Skeletal muscle tissue (tissue), 4 donors: ENCODE data around the gene ZNF883. TPM values are rescaled to one million over a fixed set of nuclear protein-coding genes. Genes with fewer than 3 reads are reported as not detected.
A peak's percentile ranks its signal among the peaks of the same experiment; 100 is the strongest.
"Not testable (repeated sequence)": the region's sequence is repeated elsewhere in the genome, so short reads cannot be mapped to it uniquely, and the experiment has no call there.

Experiments used
- H3K27ac ChIP-seq: one replicate; pipeline ENCODE4 v1.7.0; 2013; ENCODE audit warnings: mild to moderate bottlenecking, low read depth, low read length, inconsistent platforms
- H3K27me3 ChIP-seq, 3 donors: one replicate each; pipeline ENCODE4 v1.7.0; 2013; ENCODE audit warnings: low read length in 3 of 3; ENCODE audit not compliant: control insufficient read depth in 3 of 3, insufficient read depth in 3 of 3
- H3K36me3 ChIP-seq, 3 donors: one replicate each; pipeline ENCODE4 v1.7.0; 2013; ENCODE audit warnings: low read length in 3 of 3; ENCODE audit not compliant: control insufficient read depth in 3 of 3, insufficient read depth in 3 of 3
- H3K4me1 ChIP-seq, 3 donors: one replicate each; pipeline ENCODE4 v1.7.0; 2013; ENCODE audit warnings: low read length in 3 of 3, mild to moderate bottlenecking in 3 of 3; ENCODE audit not compliant: control insufficient read depth in 3 of 3, insufficient read depth in 3 of 3
- H3K4me3 ChIP-seq, 3 donors: one replicate each; pipeline ENCODE4 v1.7.0; 2013; ENCODE audit warnings: low read length in 3 of 3
- H3K9ac ChIP-seq, 3 donors: one replicate each; pipeline ENCODE4 v1.7.0; 2013; ENCODE audit warnings: low read length in 3 of 3, mild to moderate bottlenecking in 3 of 3, moderate library complexity in 2 of 3, low read depth in 1 of 3
- H3K9me3 ChIP-seq, 3 donors: one replicate each; pipeline ENCODE4 v1.7.0; 2013; ENCODE audit warnings: low read length in 3 of 3; ENCODE audit not compliant: control insufficient read depth in 3 of 3
- total RNA-seq: library from RNA; depleted of rRNA; stranded (reverse); fragments of >200 nt; gene quantifications from one replicate; pipeline ENCODE4 v1.2.3, GENCODE V29; 2014
- donor health status: Osteomylitis.

The ZNF883 gene
- total RNA-seq: 3.1 TPM

DNA sequence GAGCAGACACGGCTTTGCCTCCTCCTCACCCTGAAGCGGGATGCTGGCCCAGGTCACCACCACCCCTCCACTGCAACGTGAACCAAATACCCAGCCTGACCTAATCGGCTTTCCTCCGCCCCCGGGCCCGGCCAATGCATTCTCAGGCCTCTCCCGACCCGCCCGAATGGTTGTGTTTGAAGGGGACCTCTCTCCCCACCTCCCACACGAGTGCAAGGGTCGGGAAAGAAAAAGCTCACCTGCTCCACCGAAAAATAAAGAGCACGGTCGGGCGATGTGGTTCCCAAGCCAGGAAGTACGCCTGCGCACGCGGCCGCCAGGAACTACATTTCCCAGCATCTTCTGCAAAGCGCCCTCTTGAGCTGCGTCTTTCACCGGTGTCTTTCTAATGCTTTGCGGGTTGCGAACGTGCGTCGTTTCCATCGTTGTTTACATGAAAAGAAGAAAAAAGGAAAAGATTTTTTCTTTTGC is at the start of gene ZNF883:
TSS of gene ZNF883 (minus strand) at position 282 of the 471 bp plus-strand sequence.
- no peak within 1 kb of the TSS for H3K9ac ChIP-seq
- H3K9me3 ChIP-seq: peaks cover 2 to 8% (median 4%) of the 10 kb centered on the region in 3 donors
- peak within 1 kb of the TSS; percentile 48 to 69 (median 52) for H3K4me3 ChIP-seq
- H3K4me1 ChIP-seq: no peaks in the 10 kb centered on the region
- H3K27me3 ChIP-seq: no peaks in the 10 kb centered on the region
- H3K27ac ChIP-seq: no peak within 1 kb of the TSS
- H3K36me3 ChIP-seq: no peaks in the 10 kb centered on the region

DNA sequence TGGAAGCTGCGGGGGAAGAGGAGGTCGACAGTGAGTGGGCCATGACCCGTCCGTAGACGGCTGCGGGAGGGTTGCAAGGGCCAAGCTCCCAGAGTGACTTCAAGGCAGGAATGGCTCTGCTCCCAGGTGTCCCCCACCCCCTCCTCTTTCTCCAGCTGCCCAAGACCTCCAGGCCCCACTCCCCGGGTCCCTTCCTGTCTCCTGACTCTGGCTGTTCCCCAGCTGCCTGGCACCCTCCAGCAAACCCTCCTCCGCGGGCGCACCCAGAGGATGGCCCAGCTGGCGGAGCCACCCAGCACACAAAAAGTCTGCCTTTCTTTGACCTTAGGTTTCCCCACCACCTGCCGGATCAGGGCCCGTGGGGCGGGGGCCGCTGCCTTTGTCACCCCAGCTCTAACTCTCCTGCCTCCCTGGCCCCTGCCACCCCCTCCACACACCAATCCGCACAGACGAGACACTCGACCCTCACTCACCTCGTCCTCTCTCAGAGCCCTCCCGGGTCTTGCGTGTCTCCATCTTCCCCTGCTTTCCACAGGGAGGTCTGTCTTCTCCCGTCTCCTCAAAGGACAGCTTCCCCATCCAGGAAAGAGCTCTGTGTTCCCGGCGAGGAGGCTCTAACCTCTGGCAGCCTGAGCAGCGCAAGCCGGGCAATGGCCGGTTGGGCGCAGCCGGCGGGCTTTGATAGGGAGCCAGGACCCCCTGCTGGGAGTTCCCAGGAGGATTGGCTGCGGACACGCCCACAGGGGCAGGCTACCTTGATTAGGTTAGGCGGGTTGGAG is 49.3 kb upstream of the ZNF883 start:
- H3K27ac ChIP-seq, H3K36me3 ChIP-seq, H3K9me3 ChIP-seq, H3K9ac ChIP-seq, H3K4me3 ChIP-seq, H3K4me1 ChIP-seq: not testable (repeated sequence)
- peaks cover 21 to 24% (median 22%) of the 10 kb centered on the region in 3 donors for H3K27me3 ChIP-seq

DNA sequence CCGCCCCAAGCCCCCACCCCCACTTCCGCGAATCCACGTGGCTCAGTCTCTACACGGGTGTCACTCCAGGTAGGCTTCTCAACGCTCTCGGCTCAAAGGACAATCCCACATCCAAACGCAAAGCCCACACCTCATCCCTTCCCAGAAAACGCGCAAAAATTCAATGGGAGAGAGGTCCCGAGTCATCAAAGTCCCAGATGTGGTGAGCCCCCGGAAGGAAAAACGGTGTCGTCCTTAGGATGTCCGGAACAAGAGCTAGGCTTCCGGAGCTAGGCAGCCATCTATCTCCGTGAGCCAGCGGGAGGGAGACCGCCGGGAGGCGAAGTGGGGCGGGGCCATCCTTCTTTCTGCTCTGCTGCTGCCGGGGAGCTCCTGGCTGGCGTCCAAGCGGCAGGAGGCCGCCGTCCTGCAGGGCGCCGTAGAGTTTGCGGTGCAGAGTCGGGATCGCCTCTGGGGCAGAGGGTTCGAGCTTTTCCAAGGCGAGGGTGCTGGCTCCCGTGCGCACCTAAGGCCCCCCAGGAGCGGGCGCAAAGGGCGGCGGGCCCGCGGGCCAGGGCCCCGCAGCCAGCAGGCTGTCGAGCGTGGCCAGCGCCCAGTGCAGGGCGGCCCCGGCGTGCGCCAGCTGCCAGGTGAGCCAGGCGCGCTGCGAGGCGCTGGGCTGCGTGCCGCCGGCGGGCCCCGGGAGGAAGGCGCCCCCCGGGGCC is 47.7 kb upstream of the ZNF883 start:
- H3K36me3 ChIP-seq, H3K27ac ChIP-seq, H3K9ac ChIP-seq: not testable (repeated sequence)
- Histone ChIP-seq H3K9me3 (peaks cover 5 to 19% (median 12%) of the 10 kb centered on the region in 3 donors), H3K4me3 (peak overlapping the region in 1 of 3 donors; percentile 13), H3K27me3 (peaks cover 21 to 24% (median 22%) of the 10 kb centered on the region in 3 donors), H3K4me1 (peaks cover 4 to 10% (median 9%) of the 10 kb centered on the region in 3 donors)

DNA sequence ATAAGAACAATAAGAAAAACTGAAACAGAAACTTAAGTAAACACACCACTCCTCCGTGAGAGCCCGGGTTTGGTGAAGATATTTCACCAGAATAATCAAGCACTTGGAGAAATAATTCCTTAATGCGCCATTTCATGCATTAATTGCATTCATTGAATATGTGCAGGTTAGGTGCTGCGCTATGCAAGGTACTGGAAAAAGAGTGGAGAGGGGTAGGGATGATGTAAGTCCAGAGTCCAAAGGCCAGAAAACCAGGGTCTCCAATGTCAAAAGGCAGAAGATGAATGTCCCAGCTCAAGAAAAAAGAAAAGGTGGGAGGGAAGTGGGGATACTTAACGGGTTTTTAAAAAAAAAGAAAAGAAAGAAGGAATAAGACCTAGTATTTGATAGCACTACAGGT is 45.2 kb upstream of the ZNF883 start:
- Histone ChIP-seq H3K27ac (peak overlapping the region; percentile 21), H3K27me3 (peaks cover 15 to 17% (median 16%) of the 10 kb centered on the region in 3 donors), H3K9me3 (peaks cover 5 to 31% (median 19%) of the 10 kb centered on the region in 3 donors), H3K9ac (peak overlapping the region in 2 of 3 donors; percentile 65 to 84), H3K36me3 (no peaks in the 10 kb centered on the region), H3K4me1 (peaks cover 4 to 10% (median 9%) of the 10 kb centered on the region in 3 donors), H3K4me3 (peak overlapping the region; percentile 96 to 99 (median 98))

DNA sequence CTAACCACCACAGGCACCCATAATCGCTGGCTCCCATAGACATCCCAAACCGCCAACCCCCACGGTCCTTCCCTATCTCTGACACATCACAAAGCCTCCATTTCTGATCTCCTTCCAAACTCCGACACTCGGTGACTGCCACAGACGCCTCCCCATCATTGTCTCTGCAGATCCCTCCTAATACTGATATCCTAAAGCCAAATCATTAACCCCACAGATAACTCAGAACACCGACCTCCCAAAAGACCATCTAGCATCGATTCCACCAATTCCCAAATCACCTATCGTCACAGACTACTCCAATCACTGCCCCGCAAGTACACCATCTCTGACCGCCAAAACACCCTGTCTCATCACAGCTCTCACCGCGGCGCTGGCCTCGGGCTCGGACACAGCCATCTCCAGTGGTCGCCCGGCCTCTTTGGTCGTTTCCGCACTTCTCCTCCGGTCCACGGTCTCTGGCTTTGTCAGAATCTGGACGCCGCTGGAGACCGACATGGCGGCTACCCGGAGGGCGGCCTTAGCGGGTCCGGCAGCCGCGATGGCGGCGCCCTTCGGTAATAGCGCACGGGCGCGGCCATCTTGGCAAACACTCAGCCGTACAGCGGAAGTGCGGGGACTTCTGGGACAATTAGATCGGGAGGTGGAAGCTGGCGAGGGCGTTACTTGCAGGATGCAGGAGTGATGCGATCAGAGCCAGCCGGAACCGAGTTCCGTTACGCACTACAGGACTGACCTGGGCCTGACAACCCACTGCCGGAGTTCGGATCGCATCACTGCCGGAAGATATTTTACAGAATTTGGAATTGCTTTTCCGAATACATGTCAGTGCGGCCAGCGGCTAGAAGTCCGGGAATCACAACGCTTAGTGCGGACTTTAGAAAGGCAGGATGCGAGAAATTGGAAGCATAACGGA is 44.5 kb upstream of the ZNF883 start, which contains the start of gene ZFP37:
TSS of gene ZFP37 (minus strand) at position 534 of the 916 bp plus-strand sequence. CDS start at position 498, 36 bp downstream.
- Histone ChIP-seq H3K36me3 (peaks cover 0 to 3% (median 0%) of the 10 kb centered on the region in 3 donors), H3K27ac (peak within 1 kb of the TSS; percentile 21), H3K9me3 (peaks cover 9 to 34% (median 26%) of the 10 kb centered on the region in 3 donors), H3K9ac (peak within 1 kb of the TSS; percentile 65 to 84 (median 66)), H3K27me3 (peaks cover 13% of the 10 kb centered on the region in 3 donors), H3K4me1 (peaks cover 4 to 10% (median 9%) of the 10 kb centered on the region in 3 donors), H3K4me3 (peak within 1 kb of the TSS; percentile 96 to 99 (median 98))

DNA sequence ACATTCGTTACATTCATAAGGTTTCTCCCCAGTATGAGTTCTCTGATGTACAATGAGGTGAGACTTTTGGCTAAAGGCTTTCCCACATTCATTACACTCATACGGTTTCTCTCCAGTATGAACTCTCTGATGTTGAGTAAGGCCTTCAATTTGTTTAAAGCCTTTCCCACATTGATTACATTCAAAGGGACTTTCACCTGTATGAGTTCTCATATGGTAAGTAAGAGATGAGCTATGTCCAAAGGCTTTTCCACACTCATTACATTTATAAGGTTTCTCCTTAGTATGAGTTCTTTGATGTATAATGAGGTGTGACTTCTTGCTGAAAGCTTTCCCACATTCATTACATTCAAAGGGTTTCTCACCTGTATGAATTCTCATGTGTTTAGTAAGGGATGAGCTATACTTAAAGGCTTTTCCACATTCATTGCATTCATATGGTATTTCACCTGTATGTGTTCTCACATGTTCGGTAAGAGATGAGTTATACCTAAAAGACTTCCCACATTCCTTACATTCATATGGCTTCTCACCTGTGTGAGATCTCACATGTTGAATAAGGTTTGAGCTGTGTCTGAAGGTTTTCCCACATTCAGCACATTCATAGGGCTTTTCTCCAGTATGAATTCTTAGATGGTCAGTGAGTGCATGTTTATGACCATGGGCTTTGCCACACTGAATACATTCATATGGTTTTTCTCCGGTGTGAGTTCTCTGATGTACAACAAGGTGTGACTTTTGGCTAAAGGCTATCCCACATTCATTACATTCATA is 31.1 kb upstream of the ZNF883 start:
- no peaks in the 10 kb centered on the region for H3K4me1 ChIP-seq
- no peak overlapping the region for H3K27ac ChIP-seq
- peak overlapping the region in 1 of 3 donors; percentile 8 for H3K4me3 ChIP-seq
- H3K36me3 ChIP-seq: peaks cover 17 to 36% (median 28%) of the 10 kb centered on the region in 3 donors
- peaks cover 26 to 76% (median 46%) of the 10 kb centered on the region in 3 donors for H3K9me3 ChIP-seq
- no peaks in the 10 kb centered on the region for H3K27me3 ChIP-seq
- no peak overlapping the region for H3K9ac ChIP-seq

DNA sequence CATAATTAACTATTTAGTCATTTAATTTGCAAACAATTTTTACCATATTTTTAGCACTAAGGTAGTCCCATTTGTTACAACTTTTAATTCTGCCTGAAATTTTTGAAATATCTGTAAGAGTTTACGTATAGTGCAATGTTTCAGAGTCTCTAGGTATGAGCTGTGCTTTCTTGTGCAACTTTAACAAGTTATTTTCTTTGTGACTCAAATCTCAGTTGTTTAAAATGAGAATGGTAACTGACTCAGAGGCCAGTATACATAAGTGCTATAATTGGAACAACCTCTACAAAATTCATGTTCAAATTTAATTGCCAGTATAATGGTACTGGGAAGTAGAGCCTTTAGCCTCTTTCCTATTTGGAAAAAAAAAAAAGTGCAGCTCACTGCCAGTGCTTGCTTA is 14.2 kb upstream of the ZNF883 start:
- Histone ChIP-seq H3K27me3 (no peaks in the 10 kb centered on the region), H3K27ac (no peak overlapping the region), H3K4me3 (no peak overlapping the region), H3K9ac (no peak overlapping the region), H3K4me1 (no peaks in the 10 kb centered on the region), H3K36me3 (no peaks in the 10 kb centered on the region), H3K9me3 (peaks cover 3 to 18% (median 8%) of the 10 kb centered on the region in 3 donors)

DNA sequence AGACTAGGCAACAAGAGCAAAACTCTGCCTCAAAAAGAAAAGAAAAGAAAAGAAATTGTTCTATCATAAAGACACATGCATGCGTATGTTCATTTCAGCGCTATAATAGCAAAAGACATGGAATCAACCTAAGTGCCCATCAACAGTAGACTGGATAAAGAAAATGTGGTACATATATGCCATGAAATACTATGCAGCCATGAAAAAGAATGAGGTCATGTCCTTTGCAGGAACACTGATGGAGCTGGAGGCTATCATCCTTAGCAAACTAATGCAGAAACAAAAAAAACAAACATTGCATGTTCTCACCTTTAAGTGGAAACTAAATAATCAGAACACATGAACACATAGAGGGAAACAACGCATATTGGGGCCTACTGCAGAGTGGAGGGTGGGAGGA is 6.3 kb upstream of the ZNF883 start:
- H3K4me1 ChIP-seq: no peaks in the 10 kb centered on the region

DNA sequence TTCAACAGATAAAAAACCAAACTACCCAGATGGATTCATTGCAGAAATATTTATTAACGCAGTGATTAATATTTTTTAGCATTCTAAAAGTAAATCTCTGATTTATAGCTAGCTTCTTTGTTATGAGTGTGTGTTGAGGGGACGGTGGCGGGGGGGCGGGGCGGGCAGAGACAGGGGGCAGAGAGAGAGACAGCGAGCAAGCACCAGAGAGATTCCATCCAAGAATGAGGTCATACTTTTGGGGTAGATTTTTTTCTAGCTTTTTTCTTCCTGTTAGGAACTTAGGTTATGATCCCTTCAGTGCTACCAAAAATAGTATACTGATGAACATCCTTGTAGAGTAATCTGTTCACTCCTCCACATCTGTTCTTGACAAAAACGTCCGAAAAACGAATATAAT is 500 bp upstream of the ZNF883 start:
- H3K4me3 ChIP-seq: peak overlapping the region in 1 of 3 donors; percentile 69
- H3K9ac ChIP-seq: no peak overlapping the region
- H3K36me3 ChIP-seq: no peaks in the 10 kb centered on the region
- peaks cover 2 to 5% (median 4%) of the 10 kb centered on the region in 3 donors for H3K9me3 ChIP-seq
- H3K27ac ChIP-seq: no peak overlapping the region
- H3K27me3 ChIP-seq: no peaks in the 10 kb centered on the region
- no peaks in the 10 kb centered on the region for H3K4me1 ChIP-seq

More for the DNA sequence above, 6.3 kb upstream of the ZNF883 start:
- H3K27ac ChIP-seq: no peak overlapping the region
- H3K9me3 ChIP-seq: peaks cover 2 to 12% (median 4%) of the 10 kb centered on the region in 3 donors
- no peak overlapping the region for H3K9ac ChIP-seq
- no peaks in the 10 kb centered on the region for H3K36me3 ChIP-seq
- H3K4me3 ChIP-seq: no peak overlapping the region
- no peaks in the 10 kb centered on the region for H3K27me3 ChIP-seq
